ENCODE results near the gene AUTS2. TPM values are rescaled to one million over a fixed set of nuclear protein-coding genes. Genes with fewer than 3 reads are reported as not detected.

The AUTS2 gene
- total and polyA plus RNA-seq, 2 of the 8 experiments (the other 6 are each of a cell fraction or from before 2014, with no cell fraction given) = 25.9 to 101 TPM

- H2AFZ ChIP-seq (ENCODE audit: low read length) = no peak overlapping the region
- H4K91ac ChIP-seq (replicated peaks; ENCODE audit: insufficient read length, low read length) = no peak overlapping the region
- no peak overlapping the region for H4K5ac ChIP-seq (ENCODE audit: insufficient read length, low read depth, low read length)
- H3K4ac ChIP-seq (replicated peaks; ENCODE audit: insufficient read length, low read depth, low read length) = no peak overlapping the region
- H3K79me1 ChIP-seq (ENCODE audit: low read depth, low read length) = no peaks in the 10 kb centered on the region
- no peak overlapping the region for H3K23ac ChIP-seq (ENCODE audit: insufficient read length)
- CTCF ChIA-PET (ENCODE audit: partially characterized antibody) = interaction anchor here (2.3 kb wide), 1 partner anchor 10 kb away, joined by 9 read pairs; no protein-coding TSS in a partner anchor
- no peak overlapping the region for H3K56ac ChIP-seq (replicated peaks; ENCODE audit: insufficient read length, low read depth, low read length)
- H3K9me3 ChIP-seq (ENCODE audit: insufficient read depth in 2 of 2, low read depth in 1 of 2, low read length in 1 of 2) = no peaks in the 10 kb centered on the region
- no peak overlapping the region for H3K4me2 ChIP-seq (ENCODE audit: insufficient read depth in 1 of 2, low read depth in 2 of 2, low read length in 2 of 2)
- H3K9ac ChIP-seq (replicated peaks in 1 of 4; ENCODE audit: extremely low read depth in 1 of 4, low read depth in 3 of 4, low read length in 3 of 4) = no peak overlapping the region
- H3K36me3 ChIP-seq (ENCODE audit: control insufficient read depth in 2 of 4, insufficient read depth in 4 of 4, low read length in 3 of 4) = no peaks in the 10 kb centered on the region
- no peak overlapping the region for H3K14ac ChIP-seq (ENCODE audit: insufficient read length)
- no peak overlapping the region for H2BK15ac ChIP-seq (ENCODE audit: low read length)
- no peak overlapping the region for H2BK20ac ChIP-seq (ENCODE audit: low read length)
- H3K27me3 ChIP-seq (replicated peaks in 1 of 4; ENCODE audit: control insufficient read depth in 3 of 4, extremely low read depth in 1 of 4, insufficient read depth in 3 of 4, low read length in 3 of 4) = no peaks in the 10 kb centered on the region
- H3K27ac ChIP-seq (ENCODE audit: low read depth, low read length) = no peak overlapping the region
- H3K18ac ChIP-seq (ENCODE audit: extremely low read depth, low read length) = no peak overlapping the region
- no peak overlapping the region for H2BK120ac ChIP-seq (replicated peaks; ENCODE audit: low read depth, low read length)
- POLR2A ChIA-PET (ENCODE audit: partially characterized antibody) = interaction anchor here (0.9 kb wide), 1 partner anchor 15 kb away, joined by 3 read pairs; no protein-coding TSS in a partner anchor
- H4K20me1 ChIP-seq (replicated peaks in 1 of 2; ENCODE audit: control insufficient read depth in 1 of 2, insufficient read depth in 2 of 2, low read length in 2 of 2) = no peaks in the 10 kb centered on the region
- no peak overlapping the region for H4K8ac ChIP-seq (ENCODE audit: extremely low read depth, insufficient read depth, low read length)
- no peak overlapping the region for H2BK12ac ChIP-seq (ENCODE audit: low read depth, low read length)
- H3K4me1 ChIP-seq (replicated peaks in 1 of 4; ENCODE audit: control insufficient read depth in 3 of 4, insufficient read depth in 4 of 4, low read length in 3 of 4) = peaks cover 0 to 9% (median 5%) of the 10 kb centered on the region in 4 experiments; a peak in 4 of 7 replicates
- H2BK5ac ChIP-seq (ENCODE audit: low read depth, low read length) = no peak overlapping the region
- FAIRE-seq (no peak), DNase-seq (ENCODE audit: low read depth in 1 of 2, low spot score in 2 of 2) (no peak)
- H3K23me2 ChIP-seq (ENCODE audit: low read depth, low read length) = no peaks in the 10 kb centered on the region
- H2AK5ac ChIP-seq (ENCODE audit: low read depth, low read length) = no peak overlapping the region
- H3K4me3 ChIP-seq (ENCODE audit: extremely low read depth in 1 of 4, insufficient read depth in 2 of 4, low read depth in 3 of 4, low read length in 4 of 4) = no peak overlapping the region
- no peaks in the 10 kb centered on the region for H3K79me2 ChIP-seq (ENCODE audit: control insufficient read depth in 1 of 2, insufficient read depth in 2 of 2, low read length in 2 of 2)
- TF ChIP-seq TEAD4 (IDR thresholded peaks at IDR 0.05; ENCODE audit: low read depth, low read length) = no peak
- TF ChIP-seq BCL11A (IDR thresholded peaks at IDR 0.05; ENCODE audit: low read depth in 2 of 2, low read length in 2 of 2) = no peak
- TF ChIP-seq SP2 (IDR thresholded peaks at IDR 0.05; ENCODE audit: low read length) = no peak
- TF ChIP-seq TCF12 (IDR thresholded peaks at IDR 0.05; ENCODE audit: low read depth, low read length) = no peak
- no peak for TF ChIP-seq JUN (IDR thresholded peaks at IDR 0.05; ENCODE audit: low read depth, low read length)
- no peak for TF ChIP-seq HDAC6 (IDR thresholded peaks at IDR 0.05; ENCODE audit: low read depth, low read length)
- TF ChIP-seq E2F6 (IDR thresholded peaks at IDR 0.05) = no peak
- no peak for TF ChIP-seq RFX5 (IDR thresholded peaks at IDR 0.05; ENCODE audit: borderline replicate concordance, low read depth, low read length)
- TF ChIP-seq SRF (IDR thresholded peaks at IDR 0.05; ENCODE audit: low read depth, low read length) = no peak
- no peak for TF ChIP-seq PHF8 (conservative IDR thresholded peaks at IDR 0.05; ENCODE audit: low read depth, low read length)
- TF ChIP-seq BRCA1 (IDR thresholded peaks at IDR 0.05; ENCODE audit: low read depth, low read length) = no peak
- TF ChIP-seq GABPA (IDR thresholded peaks at IDR 0.05; ENCODE audit: borderline replicate concordance, insufficient read depth, low read length) = no peak
- TF ChIP-seq SIX5 (IDR thresholded peaks at IDR 0.05; ENCODE audit: low read depth, low read length) = no peak
- TF ChIP-seq ATF3 (IDR thresholded peaks at IDR 0.05; ENCODE audit: insufficient read depth, low read depth, low read length) = no peak
These were observed 435.0 kb downstream of the AUTS2 start for GRCh38 chr7:70033226-70033625.
